ENCODE results near the gene WDFY3.

DNA sequence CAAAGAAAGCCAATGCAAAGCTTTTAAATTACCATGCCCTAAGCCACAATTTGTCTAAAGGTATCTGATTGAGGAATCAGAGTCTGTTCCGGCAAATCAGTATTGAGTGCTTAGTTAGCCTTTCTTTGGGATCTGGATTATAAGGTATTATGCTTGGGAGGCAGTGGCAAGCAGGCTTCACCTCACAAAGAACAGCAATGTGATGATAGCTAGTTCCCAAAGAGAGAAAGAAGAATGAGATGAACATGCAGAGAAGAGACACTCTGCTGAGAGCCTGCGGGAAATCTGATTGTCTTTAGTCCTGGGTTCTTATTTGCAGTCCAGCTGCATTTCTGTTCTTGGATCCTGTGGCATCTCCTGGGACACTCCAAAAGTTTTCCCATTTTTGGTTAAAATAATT, 35.2 kb downstream of the WDFY3 start:
- TF ChIP-seq NFYB (CRISPR knock-in tag; IDR thresholded peaks at IDR 0.05) (no peak), ZGPAT (CRISPR knock-in tag; IDR thresholded peaks at IDR 0.05) (no peak), TAF1 (CRISPR knock-in tag; IDR thresholded peaks at IDR 0.05) (no peak), REST (IDR thresholded peaks at IDR 0.05; ENCODE audit: borderline replicate concordance in 1 of 2, low read depth in 1 of 2, low read length in 2 of 2) (no peak), NPAS2 (CRISPR knock-in tag; IDR thresholded peaks at IDR 0.05; ENCODE audit: borderline replicate concordance) (no peak), ZFP91 (CRISPR knock-in tag; IDR thresholded peaks at IDR 0.05; ENCODE audit: borderline replicate concordance) (no peak), ZFAT (CRISPR knock-in tag; conservative IDR thresholded peaks at IDR 0.05) (no peak)
- TF ChIP-seq, protein P1, sequence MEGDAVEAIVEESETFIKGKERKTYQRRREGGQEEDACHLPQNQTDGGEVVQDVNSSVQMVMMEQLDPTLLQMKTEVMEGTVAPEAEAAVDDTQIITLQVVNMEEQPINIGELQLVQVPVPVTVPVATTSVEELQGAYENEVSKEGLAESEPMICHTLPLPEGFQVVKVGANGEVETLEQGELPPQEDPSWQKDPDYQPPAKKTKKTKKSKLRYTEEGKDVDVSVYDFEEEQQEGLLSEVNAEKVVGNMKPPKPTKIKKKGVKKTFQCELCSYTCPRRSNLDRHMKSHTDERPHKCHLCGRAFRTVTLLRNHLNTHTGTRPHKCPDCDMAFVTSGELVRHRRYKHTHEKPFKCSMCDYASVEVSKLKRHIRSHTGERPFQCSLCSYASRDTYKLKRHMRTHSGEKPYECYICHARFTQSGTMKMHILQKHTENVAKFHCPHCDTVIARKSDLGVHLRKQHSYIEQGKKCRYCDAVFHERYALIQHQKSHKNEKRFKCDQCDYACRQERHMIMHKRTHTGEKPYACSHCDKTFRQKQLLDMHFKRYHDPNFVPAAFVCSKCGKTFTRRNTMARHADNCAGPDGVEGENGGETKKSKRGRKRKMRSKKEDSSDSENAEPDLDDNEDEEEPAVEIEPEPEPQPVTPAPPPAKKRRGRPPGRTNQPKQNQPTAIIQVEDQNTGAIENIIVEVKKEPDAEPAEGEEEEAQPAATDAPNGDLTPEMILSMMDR (CRISPR knock-in tag; IDR thresholded peaks at IDR 0.05) = no peak
